NCI-H82 treated with DMSO at 0.1 percent for 48 hours (cell line): ENCODE data around the gene OSBPL8.
A peak's percentile ranks its signal among the peaks of the same experiment; 100 is the strongest.

Source experiments
- DNase-seq: peaks from one replicate; lab custom pipeline; 2025; ENCODE audit not compliant: unreplicated experiment; lab: John Stamatoyannopoulos, UW

The OSBPL8 gene, protein sequence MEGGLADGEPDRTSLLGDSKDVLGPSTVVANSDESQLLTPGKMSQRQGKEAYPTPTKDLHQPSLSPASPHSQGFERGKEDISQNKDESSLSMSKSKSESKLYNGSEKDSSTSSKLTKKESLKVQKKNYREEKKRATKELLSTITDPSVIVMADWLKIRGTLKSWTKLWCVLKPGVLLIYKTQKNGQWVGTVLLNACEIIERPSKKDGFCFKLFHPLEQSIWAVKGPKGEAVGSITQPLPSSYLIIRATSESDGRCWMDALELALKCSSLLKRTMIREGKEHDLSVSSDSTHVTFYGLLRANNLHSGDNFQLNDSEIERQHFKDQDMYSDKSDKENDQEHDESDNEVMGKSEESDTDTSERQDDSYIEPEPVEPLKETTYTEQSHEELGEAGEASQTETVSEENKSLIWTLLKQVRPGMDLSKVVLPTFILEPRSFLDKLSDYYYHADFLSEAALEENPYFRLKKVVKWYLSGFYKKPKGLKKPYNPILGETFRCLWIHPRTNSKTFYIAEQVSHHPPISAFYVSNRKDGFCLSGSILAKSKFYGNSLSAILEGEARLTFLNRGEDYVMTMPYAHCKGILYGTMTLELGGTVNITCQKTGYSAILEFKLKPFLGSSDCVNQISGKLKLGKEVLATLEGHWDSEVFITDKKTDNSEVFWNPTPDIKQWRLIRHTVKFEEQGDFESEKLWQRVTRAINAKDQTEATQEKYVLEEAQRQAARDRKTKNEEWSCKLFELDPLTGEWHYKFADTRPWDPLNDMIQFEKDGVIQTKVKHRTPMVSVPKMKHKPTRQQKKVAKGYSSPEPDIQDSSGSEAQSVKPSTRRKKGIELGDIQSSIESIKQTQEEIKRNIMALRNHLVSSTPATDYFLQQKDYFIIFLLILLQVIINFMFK

DNA sequence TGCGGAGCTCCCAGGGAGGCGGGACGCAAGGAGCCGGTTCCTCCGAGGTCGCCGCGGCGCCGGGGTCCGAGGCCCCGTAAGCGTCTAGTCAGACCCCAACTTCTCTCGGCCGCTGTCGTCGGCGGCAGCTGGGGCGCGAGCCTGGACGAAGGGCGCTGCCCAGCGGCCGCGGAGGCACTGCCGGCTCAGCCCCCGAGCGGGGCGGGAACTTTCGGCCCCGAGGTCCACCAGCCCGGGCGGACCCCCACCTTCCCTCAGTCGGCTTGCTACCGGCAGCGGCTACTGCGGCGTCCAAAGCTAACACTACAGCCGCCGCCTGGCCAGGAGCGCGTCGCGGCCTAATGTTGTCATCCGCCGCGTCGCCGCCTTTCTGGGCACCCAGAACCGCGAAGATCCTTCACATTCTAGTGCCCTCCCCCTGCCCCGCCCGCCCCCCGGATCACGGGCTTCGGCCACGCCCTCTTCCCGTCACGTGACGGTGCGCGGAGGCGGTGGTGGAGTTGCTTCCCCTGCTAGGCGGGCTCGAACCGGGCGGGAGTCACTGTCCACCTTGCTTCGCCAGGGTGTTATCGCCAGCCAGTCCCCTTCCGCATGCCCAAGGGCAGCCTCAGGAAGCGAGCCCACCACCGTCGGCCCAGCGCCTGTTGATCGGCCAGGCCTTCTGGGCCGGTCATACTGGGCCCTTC, at the start of gene OSBPL8:
TSS of gene OSBPL8 (minus strand) at position 372 of the 686 bp plus-strand sequence. CDS start 72,220 bp downstream, outside the sequence.
- DNase-seq: peak; percentile 81

DNA sequence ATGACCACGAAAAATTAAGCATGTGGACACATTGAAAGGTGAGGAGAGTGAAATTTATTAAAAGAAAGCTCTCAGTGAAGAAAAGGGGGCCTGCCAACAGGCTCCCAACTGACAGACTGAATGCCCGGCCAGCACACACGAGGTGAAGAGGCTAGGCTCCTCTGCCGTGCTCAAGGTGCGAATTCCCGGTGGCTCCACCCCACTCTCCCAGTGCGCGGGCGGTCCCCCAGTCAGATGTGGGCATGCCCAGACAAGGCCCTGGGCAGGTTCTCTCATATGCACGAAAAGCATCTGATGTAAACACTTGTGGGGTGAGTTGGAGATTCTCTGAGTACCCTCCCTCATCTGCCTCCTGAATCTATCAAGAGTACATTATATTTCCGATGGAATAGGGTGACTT, 48.5 kb upstream of the OSBPL8 start:
- no peak for DNase-seq

DNA sequence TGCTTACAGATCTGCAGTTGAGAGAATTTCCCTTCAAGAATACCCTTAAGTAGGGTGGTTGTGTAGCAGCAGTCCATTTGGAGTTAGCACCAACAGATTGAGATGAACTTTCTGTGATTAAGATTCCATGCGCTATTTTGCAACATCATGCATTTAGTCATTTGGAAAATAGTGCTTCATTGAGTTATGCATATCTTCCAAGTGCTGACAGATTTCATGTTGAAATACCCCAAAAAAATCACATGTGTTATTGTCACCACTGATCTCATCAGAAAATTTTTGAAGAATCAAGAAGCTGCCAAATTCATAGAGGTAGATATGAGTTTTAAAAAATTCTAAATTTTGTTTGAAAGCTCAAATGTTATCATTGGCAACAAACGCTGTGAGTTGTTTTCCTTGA, 35.5 kb upstream of the OSBPL8 start:
- no peak for DNase-seq

DNA sequence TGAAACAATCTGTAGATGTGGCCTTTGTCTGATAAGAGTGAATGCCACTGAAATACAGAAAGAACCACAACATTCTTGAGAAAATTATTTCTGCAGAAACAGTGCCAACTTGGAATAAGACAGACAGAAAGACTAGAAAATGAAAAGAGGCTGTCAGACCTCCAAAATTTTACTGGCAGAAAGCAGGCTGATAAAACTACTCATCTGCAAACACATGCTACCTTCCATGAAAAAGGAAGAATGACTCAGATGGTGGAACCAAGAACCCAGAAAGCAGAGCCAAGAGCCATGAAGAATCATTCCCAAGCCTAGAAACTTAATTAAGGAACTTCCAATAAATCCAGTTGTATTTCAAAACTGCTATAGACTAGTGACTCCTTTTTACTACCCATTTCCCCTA, 31.9 kb upstream of the OSBPL8 start:
- DNase-seq: no peak

DNA sequence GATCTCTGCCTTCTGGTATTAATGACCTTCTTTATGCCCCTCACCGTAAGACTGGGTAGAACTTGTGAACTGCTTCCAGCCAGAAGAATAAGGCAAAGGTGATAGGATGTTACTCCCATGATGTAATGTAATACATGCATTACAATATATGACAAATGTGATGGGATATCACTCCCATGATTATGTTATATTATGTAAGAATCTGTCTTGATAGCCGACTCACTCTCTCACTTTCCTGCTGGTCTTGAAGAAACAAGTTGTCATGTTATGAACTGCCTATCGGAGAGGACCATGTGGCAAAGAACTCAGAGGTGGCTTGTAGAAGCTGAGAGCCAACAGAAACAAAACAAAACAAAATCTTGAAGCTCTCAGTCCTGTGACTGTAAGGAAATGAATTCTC, 30.6 kb upstream of the OSBPL8 start:
- DNase-seq: no peak

DNA sequence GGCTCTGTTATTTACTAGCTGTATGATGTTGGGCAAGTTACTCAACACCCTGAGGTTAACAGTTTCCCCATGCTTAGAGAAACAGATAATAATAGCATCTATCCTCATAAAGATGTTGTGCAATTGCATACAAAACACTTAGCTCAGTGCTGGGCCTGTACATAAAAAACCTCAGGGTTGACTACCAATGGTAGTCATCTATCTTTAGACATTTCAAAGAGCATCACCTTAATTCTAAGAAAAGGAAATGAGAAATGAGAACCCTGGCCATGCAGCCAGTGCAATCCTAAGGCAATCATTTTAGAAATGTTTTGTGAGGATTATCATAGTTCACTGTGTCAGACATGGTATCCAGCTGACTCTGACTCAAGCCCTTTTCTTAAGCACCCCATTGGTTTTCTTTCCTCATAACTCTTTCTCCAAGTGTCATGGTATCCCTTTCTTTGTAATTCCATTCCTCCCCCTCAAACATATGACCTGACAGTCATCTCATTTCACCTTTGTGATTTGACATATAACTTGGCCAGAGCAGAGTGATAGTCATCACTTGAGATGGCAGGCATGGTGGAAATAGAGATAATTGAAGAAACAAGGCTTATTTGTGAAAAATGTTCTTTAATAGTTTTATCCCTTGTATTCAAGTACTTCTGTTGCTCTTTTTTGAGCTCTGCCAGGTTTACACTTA, 29.5 kb upstream of the OSBPL8 start:
- DNase-seq: no peak

DNA sequence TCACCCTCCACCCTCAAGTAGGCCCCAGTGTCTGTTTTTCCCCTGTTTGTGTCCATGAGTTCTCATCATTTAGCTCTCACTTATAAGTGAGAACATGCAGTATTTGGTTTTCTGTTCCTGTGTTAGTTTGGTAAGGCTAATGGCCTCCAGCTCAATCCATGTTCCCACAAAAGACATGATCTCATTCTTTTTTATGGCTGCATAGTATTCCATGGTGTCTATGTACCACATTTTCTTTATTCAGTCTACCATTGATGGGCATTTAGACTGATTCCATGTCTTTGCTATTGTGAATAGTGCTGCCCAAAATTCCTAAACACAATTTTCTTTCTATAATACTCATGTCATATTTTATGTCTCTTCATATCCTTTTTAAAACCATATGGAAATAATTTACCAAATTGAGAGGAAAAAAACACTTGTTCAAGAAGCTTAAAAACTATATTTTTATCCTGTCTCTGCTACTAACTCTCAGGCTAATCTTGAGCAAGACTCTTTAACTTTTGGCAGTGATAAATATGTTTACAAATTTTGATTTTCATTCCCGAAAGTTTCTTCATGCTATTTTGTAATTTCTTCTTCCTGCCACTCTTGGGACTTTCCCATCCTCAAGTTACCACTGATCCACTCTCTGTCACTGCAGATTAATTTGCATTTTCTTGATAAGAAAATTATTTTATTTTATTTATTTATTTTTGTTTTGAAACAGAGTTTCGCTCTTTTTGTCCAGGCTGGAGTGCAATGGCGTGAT, 28.0 kb upstream of the OSBPL8 start:
- no peak for DNase-seq

DNA sequence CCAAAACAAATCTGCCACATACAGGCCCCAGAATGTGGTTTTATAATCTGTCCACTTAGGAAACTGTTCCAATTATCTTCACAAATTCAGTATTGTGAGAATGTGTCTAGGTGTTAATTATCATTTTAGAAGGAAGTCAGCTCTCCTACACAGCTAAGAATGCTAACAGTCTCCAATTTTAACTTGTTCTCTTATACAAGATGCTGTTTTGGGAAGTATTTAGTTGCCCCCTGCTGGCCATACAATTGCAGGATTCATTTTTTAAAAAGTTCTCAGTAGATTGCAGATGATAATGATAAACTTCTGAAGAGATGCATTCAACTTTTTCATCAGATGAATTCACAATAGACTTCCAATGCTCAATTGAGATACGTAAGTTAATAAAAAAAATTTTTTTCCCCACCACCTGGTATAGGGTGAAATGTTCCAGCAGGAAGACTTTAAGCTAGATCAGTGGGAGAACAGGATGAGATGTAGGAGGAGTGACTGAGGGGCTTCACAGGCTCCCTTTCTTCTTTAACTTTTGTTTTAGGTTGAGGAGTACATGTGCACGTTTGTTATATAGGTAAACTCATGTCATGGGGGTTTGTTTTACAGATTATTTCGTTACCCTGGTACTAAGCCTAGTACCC, 27.3 kb upstream of the OSBPL8 start:
- DNase-seq: peak; percentile 20

DNA sequence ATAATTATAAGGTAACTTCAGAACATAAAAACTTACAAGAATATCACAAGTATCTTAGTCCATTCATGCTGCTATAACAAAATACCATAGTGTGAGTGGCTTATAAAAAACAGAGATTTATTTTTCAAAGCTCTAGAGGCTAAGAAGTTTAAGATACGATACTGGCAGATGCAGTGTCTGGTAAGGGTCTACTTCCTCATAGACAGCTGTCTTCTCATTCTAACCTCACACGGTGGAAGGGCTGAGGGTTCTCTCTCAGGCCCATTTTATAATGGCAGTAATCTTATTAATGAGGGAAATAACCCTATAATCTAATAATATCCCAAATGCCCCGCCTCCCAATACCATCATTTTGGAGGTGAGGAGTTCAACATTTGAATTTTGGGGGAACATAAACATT, 23.7 kb upstream of the OSBPL8 start:
- DNase-seq: peak; percentile 25

DNA sequence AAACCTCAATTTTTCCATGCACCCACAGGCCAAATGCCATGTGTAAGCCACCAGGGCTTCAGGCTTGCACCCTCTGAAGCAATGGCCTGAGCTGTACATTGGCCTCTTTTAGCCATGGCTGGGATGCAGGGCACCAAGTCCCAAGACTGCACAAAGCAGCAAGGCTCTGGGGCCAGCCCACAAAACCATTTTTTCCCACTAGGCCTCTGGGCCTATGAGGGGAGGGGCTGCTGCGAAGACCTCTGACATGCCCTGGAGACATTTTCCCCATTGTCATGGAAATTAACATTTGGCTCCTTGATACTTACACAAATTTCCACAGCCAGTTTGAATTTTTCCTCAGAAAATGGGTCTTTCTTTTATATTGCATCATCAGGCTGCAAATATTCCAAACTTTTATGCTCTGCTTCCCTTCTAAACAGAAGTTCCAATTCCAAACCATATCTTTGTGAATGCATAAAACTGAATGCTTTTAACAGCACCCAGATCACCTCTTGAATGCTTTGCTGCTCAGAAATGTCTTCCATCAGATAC, 14.3 kb upstream of the OSBPL8 start:
- no peak for DNase-seq

DNA sequence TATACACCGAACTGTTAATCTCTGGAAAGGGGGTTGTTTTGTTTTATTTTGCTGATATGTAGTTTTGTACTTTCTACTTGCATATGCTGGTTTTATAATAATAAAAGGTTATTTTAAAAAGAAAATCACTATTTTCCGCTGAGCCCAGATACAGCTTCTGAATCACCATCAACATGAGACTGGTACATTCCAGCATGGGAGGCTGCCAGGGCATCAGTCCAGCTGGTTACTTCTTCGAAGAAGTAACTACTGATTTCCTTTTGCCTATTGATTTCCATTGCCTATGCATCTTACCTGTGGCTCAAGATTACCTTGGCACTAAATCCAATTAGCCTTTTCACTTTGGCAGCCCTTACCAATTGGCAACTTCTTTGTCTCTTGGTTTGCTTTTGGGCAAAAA, 11.7 kb upstream of the OSBPL8 start:
- no peak for DNase-seq

DNA sequence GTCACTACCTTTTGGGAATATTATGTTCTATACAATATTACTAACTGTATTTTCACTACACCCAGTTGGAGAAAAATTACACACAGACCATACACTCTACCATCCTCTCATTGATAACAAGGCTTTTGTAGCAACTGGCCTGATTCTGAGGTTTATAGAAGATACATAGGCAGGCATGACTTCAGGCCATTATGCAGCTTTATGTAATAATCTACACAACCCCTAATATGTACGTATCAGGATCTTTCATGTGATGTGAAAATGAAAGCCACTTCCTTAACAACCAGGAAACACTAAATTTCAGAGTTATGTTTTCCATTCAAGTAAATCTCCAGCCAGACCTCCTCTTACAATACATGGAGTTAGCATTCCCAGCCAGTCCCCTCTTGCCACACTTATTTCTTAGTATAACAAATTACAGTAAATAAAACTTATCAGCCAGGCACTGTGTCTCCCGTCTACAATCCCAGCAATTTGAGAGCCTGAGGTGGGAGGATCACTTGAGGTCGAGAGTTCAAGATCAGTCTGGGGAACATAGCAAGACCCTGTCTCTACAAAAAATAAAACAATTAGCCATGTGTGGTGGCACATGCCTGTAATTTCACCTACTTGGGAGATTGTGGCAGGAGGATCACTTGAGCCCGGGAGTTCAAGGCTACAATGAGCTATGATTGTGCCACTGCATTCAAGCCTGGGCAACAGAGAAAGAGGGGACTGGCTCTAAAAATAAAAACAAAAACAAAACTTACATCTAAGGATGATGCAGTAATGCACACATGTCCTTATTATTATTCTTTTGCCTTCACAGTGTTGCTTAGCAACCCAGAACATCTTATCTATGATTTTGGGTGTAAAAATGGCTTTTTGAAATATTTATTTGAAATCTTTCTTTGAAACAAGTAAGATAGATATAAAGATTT, 10.4 kb upstream of the OSBPL8 start:
- DNase-seq: no peak

DNA sequence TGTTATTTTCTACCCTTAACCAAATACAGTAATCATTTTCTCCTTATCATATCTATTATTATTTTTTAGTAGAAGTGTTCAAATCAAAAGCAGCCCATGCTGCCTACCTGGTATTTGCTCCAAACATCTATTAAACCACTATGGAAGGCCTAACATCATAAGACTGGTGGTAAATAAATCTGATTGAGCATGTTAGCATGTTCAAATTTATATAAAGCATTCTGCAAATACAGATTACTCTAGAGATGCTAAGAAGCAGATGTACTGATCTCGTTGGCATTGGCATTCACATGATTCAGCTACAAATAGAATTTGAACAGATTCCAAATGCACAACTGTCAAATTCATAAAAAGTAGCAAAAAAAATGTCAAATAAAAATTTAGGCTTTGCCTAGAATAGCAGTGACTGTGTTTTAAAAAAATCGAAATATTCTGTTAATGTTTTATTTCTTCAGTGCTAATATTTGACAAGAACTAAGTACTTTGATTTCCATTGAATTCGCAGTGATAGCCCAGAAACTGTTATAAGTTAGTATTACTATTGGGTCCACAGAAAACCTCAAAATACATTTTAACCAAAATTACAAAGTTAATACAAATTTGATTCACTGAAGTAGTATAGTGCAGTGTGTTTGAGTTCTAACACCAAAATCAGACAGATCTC, 9.4 kb upstream of the OSBPL8 start:
- DNase-seq: no peak

DNA sequence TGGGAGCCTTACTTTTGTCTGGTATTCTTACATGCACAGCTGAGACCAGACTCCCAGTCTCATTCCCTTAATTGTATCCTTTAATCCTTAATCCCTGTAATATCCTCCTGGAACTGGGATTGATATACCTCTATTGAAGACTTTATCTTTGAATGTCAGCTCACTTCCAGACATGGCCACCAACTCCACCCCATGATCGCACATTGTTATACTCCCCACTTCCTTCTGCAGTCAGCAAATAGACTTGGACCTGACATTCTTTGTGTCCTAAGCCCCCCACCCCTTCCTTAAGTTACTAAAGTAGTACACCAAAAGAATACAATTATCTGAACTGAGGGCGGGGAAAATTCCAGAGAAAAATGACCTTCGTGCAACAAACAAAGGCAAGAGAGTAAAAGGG, 8.6 kb upstream of the OSBPL8 start:
- DNase-seq: peak; percentile 80

DNA sequence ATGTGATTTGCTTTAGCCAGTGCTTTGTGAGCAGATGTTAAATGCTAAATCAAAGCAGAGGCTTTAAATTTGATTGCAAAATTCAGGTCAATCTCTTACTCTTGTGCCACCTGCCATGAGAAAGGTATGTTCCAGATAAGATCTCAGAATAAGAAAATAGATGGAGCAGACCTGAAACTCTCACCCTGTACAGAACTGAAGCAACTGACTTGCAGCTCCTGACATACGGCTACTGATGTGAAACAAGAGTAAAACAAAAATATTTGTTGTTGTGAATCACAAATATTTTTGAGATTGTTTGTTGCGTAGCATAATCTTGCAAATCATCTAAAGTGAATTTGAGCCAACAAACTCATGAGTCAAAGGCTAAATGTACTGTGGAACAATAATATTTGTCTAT, 3.5 kb upstream of the OSBPL8 start:
- DNase-seq: peak; percentile 48

DNA sequence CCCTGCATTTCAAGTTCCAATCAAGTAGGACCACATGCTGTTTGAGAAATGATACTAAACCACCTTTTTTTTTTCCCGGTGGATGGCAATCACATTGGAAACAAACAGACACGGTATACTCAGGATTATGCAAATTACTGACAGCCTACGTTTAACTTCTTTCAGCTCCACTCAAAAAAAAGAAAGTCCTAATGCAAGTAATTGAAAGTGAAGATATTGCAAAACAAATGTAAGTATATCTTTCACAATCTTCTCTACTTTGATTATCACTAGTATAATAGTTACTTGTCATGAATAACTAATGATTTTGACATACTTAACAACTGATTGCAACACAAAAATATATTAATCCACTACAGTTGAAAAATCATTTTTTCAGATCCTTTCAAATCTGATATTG, 2.6 kb upstream of the OSBPL8 start:
- DNase-seq: no peak

DNA sequence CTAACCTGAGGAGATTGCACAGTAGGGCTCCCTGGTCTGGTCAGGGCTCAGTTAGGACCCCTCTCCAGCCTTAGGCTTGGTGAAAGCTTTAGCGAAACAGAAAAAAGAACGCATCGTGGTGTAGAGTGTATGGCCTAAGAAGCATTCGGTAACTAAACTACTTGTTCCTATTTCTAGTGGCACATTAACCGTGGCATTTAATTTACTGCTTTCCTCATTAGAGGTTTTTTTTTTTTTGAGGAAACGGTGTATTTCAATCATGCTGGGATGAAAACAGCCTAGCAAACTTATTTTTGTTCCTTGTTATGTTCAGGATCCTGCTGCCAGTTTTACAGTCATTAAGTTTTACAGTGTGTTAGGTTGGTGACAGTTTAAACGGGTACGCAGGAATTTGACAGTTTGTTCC, 518 bp upstream of the OSBPL8 start:
- DNase-seq: no peak
